Psoas muscle (tissue), 8 donors: ENCODE results near the gene ALDH1A2. TPM values are rescaled to one million over a fixed set of nuclear protein-coding genes. Genes with fewer than 3 reads are reported as not detected.

ENCODE experiments used
- ATAC-seq, 4 donors: fragments of 200-7000 bp; cut with Tn5 transposase; one replicate each; pipeline ENCODE4 v1.9.1; 2020; ENCODE audit warnings: moderate library complexity in 3 of 4, mild to moderate bottlenecking in 2 of 4
- DNase-seq, 2 donors: peaks; one replicate each; pipeline ENCODE4 v3.0.0-alpha.2; 2020
- H3K27ac ChIP-seq: fragments of 200-600 bp; one replicate; pipeline ENCODE4 v1.8.0; 2022
- H3K27me3 ChIP-seq, 3 donors: fragments of 200-600 bp in 1 of 3; one replicate each; pipeline versions ENCODE4 v1.6.1 to v1.8.0; 2013 to 2022; ENCODE audit warnings: low read length in 2 of 3, mild to moderate bottlenecking in 2 of 3, moderate library complexity in 1 of 3; ENCODE audit not compliant: insufficient read depth in 3 of 3
- H3K36me3 ChIP-seq, 2 donors: fragments of 200-600 bp in 1 of 2; one replicate each; pipeline versions ENCODE4 v1.6.1 to v1.8.0; 2013 to 2022; ENCODE audit warnings: low read depth in 1 of 2, mild to moderate bottlenecking in 1 of 2, moderate library complexity in 1 of 2; ENCODE audit not compliant: insufficient read depth in 1 of 2
- H3K4me1 ChIP-seq: fragments of 200-600 bp; one replicate; pipeline ENCODE4 v1.8.0; 2022
- H3K4me3 ChIP-seq: fragments of 200-600 bp; one replicate; pipeline ENCODE4 v1.8.0; 2022; ENCODE audit warnings: mild to moderate bottlenecking
- H3K9me3 ChIP-seq: fragments of 200-600 bp; one replicate; pipeline ENCODE4 v1.8.0; 2022
- WGBS, 3 donors: extraction: QIAGEN DNeasy Blood & Tissue Kit; methylation state at CpG; one replicate each; pipeline versions ENCODE4 v1.1.6 to v1.1.7; 2013; 5-methylcytosine and 5-hydroxymethylcytosine counted together
- intact Hi-C, 2 donors: fragments of 100-400 bp; cut with DNase I; formaldehyde crosslinking; loops; one replicate each; pipeline versions ENCODE4 v1.11.0 to v1.14.2; 2022
- polyA plus RNA-seq, 3 donors: library from polyadenylated mRNA; stranded (reverse); fragments of 200-250 nt; gene quantifications; one replicate each; pipeline ENCODE4 v1.2.3, GENCODE V29; 2013
- total RNA-seq, 4 donors: library from RNA; stranded (reverse); fragmentation: NEBNext Ultra II Directional in 2 of 4; extraction: Animal tissue kit (Norgen Biotek cat#: 25700) in 2 of 4; gene quantifications; one replicate each; pipeline versions ENCODE4 v1.2.1 to v1.2.4, GENCODE V29; 2021 to 2023
- TF ChIP-seq, protein P1 (sequence below): fragments of 200-600 bp; IDR thresholded peaks from one replicate; pipeline ENCODE4 v1.8.0; 2022; ENCODE audit warnings: antibody characterized with exemption
- donor health status: healthy with polysubstance abuse.
- donor health status: DM: no; HTN: no; CAD: no; lungs with moderate emphysema.
- donor health status: Bipolar disorder and iron deficiency.
- donor health status: healthy.
- donor health status: DM: yes; HTN: yes; CAD: no.
- donor health status: DM: no; HTN: no; CAD: no.
- donor health status: DM: no; HTN: no; CAD: no.
- donor health status: DM: yes; HTN: yes; CAD: no.

Gene ALDH1A2
- total and polyA plus RNA-seq, 7 donors: 0.74 to 4.7 (median 2.5) TPM

DNA sequence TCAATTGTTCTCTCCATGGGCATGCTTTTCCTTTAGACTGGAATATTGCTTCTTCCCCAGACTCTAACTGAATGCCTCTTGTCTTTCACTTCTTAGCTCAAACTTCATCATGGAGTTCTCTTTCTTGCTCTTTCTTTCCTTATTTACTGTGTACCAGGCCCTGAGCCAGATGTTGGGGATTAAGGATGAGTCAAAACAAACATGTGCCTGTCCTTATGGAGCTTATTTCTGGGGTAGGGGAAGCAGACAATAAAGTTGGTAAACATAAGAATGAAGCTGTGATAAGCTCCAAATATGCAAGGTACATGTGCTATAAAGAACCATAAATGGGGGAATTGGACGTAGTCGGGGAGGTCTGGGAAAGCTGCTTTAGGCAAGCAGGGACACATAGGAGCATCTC is 145.8 kb downstream of the ALDH1A2 start:
- WGBS, 3 donors: 94 to 98% (median 95%) methylated on average over 2 of the region's 2 CpGs
- Histone ChIP-seq H3K27ac (no peak overlapping the region), H3K36me3 (no peaks in the 10 kb centered on the region), H3K27me3 (no peaks in the 10 kb centered on the region), H3K4me1 (peaks cover 17% of the 10 kb centered on the region), H3K4me3 (no peak overlapping the region), H3K9me3 (no peaks in the 10 kb centered on the region)
- intact Hi-C loops: no loop called here
- TF ChIP-seq, protein P1, sequence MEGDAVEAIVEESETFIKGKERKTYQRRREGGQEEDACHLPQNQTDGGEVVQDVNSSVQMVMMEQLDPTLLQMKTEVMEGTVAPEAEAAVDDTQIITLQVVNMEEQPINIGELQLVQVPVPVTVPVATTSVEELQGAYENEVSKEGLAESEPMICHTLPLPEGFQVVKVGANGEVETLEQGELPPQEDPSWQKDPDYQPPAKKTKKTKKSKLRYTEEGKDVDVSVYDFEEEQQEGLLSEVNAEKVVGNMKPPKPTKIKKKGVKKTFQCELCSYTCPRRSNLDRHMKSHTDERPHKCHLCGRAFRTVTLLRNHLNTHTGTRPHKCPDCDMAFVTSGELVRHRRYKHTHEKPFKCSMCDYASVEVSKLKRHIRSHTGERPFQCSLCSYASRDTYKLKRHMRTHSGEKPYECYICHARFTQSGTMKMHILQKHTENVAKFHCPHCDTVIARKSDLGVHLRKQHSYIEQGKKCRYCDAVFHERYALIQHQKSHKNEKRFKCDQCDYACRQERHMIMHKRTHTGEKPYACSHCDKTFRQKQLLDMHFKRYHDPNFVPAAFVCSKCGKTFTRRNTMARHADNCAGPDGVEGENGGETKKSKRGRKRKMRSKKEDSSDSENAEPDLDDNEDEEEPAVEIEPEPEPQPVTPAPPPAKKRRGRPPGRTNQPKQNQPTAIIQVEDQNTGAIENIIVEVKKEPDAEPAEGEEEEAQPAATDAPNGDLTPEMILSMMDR: no peak
- no peak for ATAC-seq
- DNase-seq: no peak

DNA sequence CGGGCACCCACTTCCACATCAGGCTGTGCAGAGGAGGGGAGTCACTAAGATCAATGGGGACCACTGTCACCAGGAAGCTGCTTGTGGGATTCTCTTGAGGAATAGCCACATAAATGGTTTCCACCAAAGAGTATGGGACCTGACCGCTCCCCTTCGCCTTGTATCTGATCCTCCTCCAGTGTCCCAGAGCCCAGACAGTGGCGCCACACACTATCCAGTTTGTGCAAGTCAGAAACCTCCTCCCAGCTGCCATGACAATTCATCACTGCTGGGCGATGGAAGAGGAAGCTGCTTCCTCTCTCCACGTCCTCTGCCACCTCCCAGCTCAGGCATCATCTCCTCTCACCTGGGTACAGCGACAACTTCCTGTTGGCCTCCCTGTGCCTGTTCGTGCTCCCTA is 147.5 kb downstream of the ALDH1A2 start:
- peaks cover 14% of the 10 kb centered on the region for H3K4me1 ChIP-seq
- TF ChIP-seq, protein P1: no peak
- no peaks in the 10 kb centered on the region for H3K27me3 ChIP-seq
- no peak overlapping the region for H3K27ac ChIP-seq
- WGBS, 3 donors: 74 to 87% (median 84%) methylated on average over 8 of the region's 8 CpGs
- no peaks in the 10 kb centered on the region for H3K36me3 ChIP-seq
- no peak for DNase-seq
- no peak for ATAC-seq
- intact Hi-C loops: no loop called here
- H3K4me3 ChIP-seq: no peak overlapping the region
- no peaks in the 10 kb centered on the region for H3K9me3 ChIP-seq

DNA sequence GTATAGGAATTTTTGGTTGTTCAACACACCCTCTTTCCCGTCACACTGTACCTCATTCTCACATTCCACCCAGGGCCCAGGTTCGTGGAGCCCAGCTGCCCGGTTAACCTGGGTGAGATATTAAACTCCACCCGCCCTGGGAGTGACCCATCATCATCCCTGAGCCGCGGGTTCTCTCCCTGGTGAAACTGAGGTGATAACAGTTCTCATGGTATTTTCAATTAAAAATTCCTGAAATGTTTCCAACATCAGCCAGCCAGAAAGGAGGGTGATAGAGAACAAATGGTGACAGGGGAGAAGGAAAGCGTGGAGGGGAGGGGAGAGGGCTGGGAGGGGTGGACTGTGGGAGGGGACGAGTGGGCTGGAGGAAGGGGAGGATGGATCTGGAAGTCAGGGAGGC is 148.8 kb downstream of the ALDH1A2 start:
- WGBS, 3 donors: 55 to 67% (median 59%) methylated on average over 8 of the region's 8 CpGs
- no peak overlapping the region for H3K27ac ChIP-seq
- H3K9me3 ChIP-seq: no peaks in the 10 kb centered on the region
- H3K4me3 ChIP-seq: no peak overlapping the region
- DNase-seq (no peak), ATAC-seq (no peak)
- intact Hi-C loops: no loop called here
- H3K36me3 ChIP-seq: no peaks in the 10 kb centered on the region
- H3K4me1 ChIP-seq: peaks cover 7% of the 10 kb centered on the region
- no peaks in the 10 kb centered on the region for H3K27me3 ChIP-seq
- TF ChIP-seq, protein P1: no peak

DNA sequence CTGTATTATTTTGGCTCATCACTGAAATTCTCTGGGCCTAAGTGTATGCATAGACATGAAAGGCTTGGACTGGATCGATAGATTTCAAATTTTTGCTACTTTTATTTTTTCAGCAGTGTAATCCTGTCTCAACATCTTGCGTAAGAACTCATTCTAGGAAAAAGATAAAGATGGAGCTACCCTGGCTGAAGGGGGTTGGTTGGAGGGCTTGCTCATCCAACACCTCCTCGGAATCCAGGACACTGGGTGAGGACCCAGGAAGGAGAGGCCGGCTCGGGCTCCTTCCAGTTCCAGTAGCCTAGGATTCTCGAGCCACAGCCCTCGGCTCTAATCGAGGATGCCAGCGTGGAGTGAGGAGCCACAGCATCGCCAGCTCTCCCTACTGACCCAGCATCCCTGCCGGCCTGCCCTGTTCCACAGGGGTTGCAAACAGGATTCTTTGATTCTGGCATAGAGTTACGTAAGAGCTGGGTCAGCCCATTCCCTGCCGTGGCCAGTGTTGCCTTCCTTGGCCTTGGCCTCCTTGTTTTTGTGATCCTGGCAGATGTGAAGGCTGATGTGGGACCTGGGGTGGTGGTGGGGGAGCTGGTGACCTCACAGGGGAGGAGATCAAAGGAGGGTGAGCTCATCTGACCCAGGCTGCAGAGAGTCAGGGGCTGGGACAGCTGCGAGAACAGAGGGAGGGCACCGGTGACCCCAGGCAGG is 149.5 kb downstream of the ALDH1A2 start:
- WGBS, 3 donors: 65 to 84% (median 71%) methylated on average over 15 of the region's 15 CpGs
- Histone ChIP-seq H3K4me3 (no peak overlapping the region), H3K27me3 (no peaks in the 10 kb centered on the region), H3K27ac (no peak overlapping the region), H3K4me1 (peaks cover under 1% of the 10 kb centered on the region), H3K36me3 (no peaks in the 10 kb centered on the region), H3K9me3 (no peaks in the 10 kb centered on the region)
- intact Hi-C loops: no loop called here
- TF ChIP-seq, protein P1: no peak
- peak in 1 of 2 donors; percentile 54 for DNase-seq
- ATAC-seq: no peak
